ENCODE data around the gene CLNS1A.
A peak's percentile ranks its signal among the peaks of the same experiment; 100 is the strongest.
"Not testable (repeated sequence)": the region's sequence is repeated elsewhere in the genome, so short reads cannot be mapped to it uniquely, and the experiment has no call there.

The CLNS1A gene

GRCh38 chr11:77593883-77594282, 43.7 kb downstream of the CLNS1A start:
- Histone ChIP-seq H3K9ac (ENCODE audit: low read depth, low read length) (no peak overlapping the region), H3K9me3 (ENCODE audit: control insufficient read depth, insufficient read depth, low read length) (no peaks in the 10 kb centered on the region), H3K36me3 (ENCODE audit: insufficient read depth, low read length) (no peaks in the 10 kb centered on the region), H3K4me1 (ENCODE audit: insufficient read depth, low read length) (no peaks in the 10 kb centered on the region)

DNA sequence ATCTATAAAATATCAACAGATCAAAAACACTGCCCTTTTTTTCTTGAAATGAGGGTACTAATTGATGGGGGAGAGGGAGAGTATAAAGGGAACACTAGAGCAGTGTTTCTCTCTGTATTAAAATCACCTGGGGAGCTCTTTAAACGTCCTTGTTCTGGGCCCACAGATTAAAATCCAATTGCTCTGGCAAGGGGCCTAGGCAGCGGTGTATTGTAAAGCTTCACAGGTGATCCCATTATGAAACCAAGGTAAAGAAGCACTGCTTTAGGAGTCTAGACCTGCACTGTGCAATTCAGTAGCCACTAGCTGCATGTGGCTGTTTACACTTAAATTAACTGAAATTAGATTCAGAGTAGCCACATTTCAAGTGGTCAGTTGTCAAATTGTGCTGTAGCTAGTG, 44.9 kb downstream of the CLNS1A start:
- H3K9ac ChIP-seq (ENCODE audit: low read depth, low read length) = no peak overlapping the region
- H3K4me1 ChIP-seq (ENCODE audit: insufficient read depth, low read length) = no peaks in the 10 kb centered on the region
- no peaks in the 10 kb centered on the region for H3K9me3 ChIP-seq (ENCODE audit: control insufficient read depth, insufficient read depth, low read length)
- H3K36me3 ChIP-seq (ENCODE audit: insufficient read depth, low read length) = no peaks in the 10 kb centered on the region

- no peaks in the 10 kb centered on the region for H3K36me3 ChIP-seq (ENCODE audit: insufficient read depth, low read length)
- H3K9ac ChIP-seq (ENCODE audit: low read depth, low read length) = peak overlapping the region; percentile 82
- H3K4me1 ChIP-seq (ENCODE audit: insufficient read depth, low read length) = no peaks in the 10 kb centered on the region
- no peaks in the 10 kb centered on the region for H3K9me3 ChIP-seq (ENCODE audit: control insufficient read depth, insufficient read depth, low read length)
Observed at GRCh38 chr11:77590194-77590782, 47.3 kb downstream of the CLNS1A start.

DNA sequence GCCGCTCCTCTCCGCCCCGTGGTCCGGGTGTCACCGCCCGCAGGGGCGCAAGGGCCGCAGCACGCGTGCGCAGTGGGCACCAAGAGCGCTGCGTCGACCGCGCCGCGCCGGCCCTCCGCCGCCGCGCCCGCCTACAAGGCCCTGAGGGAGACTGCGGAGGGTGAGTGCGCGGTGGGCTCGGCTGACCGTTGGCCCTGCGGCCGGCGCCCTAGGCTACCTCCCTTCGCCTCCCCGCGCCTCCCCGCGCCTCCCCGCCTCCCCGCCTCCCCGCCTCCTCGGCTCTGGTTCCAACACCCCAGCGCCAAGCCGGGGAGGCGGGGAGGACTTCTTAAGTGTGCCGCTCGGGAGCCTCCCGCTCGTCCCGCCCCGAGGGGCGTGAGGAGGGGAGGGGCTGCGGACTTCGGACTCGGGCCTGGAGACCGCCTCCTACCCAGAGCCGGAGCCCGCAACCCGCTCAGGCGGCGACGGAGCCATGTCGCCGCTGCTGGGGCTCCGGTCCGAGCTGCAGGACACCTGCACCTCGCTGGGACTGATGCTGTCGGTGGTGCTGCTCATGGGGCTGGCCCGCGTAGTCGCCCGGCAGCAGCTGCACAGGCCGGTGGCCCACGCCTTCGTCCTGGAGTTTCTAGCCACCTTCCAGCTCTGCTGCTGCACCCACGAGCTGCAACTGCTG, 47.9 kb downstream of the CLNS1A start, which contains the start of gene AQP11:
AQP11 (plus strand) TSS at position 433 of the 673 bp plus-strand sequence; CDS start at position 473, 40 bp downstream.
- H3K9me3 ChIP-seq (ENCODE audit: control insufficient read depth, insufficient read depth, low read length) = no peaks in the 10 kb centered on the region
- no peaks in the 10 kb centered on the region for H3K36me3 ChIP-seq (ENCODE audit: insufficient read depth, low read length)

DNA sequence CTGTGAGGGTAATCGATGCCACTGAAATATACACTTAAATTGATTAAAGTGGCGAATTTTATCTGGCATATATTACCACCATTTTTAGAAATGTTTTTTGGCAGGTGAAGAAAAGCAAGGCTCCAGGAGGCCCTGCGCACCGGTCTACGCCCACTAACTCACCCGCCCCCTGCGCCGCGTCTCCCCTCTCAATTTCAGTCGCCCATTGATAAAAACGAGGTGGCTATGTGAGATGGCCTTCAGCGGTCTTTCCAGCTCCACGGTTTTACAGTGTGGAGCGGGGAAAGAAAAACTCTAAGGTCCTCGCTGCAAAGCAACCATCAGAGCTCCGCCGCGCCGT, 48.4 kb downstream of the CLNS1A start:
- no peaks in the 10 kb centered on the region for H3K9me3 ChIP-seq (ENCODE audit: control insufficient read depth, insufficient read depth, low read length)
- H3K9ac ChIP-seq (ENCODE audit: low read depth, low read length) = peak overlapping the region; percentile 82
- no peaks in the 10 kb centered on the region for H3K36me3 ChIP-seq (ENCODE audit: insufficient read depth, low read length)
- H3K4me1 ChIP-seq (ENCODE audit: insufficient read depth, low read length) = no peaks in the 10 kb centered on the region

More for the DNA sequence above, 47.9 kb downstream of the CLNS1A start, which contains the start of gene AQP11:
- H3K9ac ChIP-seq (ENCODE audit: low read depth, low read length) = peak within 1 kb of the TSS; percentile 82
- H3K4me1 ChIP-seq (ENCODE audit: insufficient read depth, low read length) = no peaks in the 10 kb centered on the region

DNA sequence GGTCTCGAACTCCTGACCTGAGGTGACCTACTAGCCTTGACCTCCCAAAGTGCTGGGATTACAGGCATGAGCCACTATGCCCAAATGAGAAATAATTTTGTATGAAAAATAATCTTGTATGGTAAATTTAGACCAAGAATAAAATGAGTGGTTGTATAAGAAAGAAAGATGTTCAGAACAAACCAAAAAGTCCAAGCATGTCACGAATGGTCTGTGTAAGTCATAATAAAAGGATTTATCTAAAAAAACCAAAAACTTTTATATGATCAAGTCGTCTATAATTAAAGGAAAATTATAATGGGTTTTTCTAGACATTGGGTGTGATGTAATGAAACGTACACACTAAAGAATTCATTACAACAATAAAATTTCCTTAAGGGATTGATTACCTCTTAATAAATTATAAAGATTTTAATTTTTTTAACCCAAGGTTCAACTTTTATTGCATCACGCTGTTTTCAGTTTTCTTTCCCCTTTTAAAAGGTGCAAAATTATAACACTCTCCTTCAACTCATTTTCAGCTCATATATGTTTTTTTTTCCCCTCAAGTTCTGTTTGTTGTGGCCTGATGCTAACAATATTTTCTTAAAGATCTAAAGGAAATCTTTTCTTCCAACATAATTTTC, 56.8 kb downstream of the CLNS1A start:
- Histone ChIP-seq H3K4me1 (ENCODE audit: insufficient read depth, low read length) (no peaks in the 10 kb centered on the region), H3K9me3 (ENCODE audit: control insufficient read depth, insufficient read depth, low read length) (peaks cover 26% of the 10 kb centered on the region; the same call in 1 of the 2 replicates), H3K9ac (ENCODE audit: low read depth, low read length) (no peak overlapping the region), H3K36me3 (ENCODE audit: insufficient read depth, low read length) (no peaks in the 10 kb centered on the region)

DNA sequence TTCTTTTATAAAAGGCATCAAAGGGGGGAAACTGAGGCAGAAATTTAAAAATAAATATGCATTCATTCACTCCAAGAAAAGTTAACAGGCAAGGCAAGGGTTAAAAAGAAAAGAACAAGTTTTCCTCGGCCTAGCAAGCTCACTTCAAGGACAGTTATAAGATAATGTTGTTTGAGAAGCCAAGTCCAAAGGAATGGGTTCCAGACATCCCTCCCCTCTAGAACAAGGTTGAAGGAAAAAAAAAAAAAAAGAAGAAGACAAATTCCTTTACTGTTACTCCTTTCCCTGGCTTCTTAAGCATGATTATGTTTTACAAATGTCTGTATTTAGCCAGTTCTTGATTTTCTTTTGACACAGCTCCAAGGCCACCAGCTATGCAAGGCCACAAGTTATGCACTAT, 62.2 kb downstream of the CLNS1A start:
- peaks cover 12% of the 10 kb centered on the region for H3K4me1 ChIP-seq (ENCODE audit: insufficient read depth, low read length)
- not testable (repeated sequence) for H3K36me3 ChIP-seq (ENCODE audit: insufficient read depth, low read length); H3K9me3 ChIP-seq (ENCODE audit: control insufficient read depth, insufficient read depth, low read length); H3K9ac ChIP-seq (ENCODE audit: low read depth, low read length)

DNA sequence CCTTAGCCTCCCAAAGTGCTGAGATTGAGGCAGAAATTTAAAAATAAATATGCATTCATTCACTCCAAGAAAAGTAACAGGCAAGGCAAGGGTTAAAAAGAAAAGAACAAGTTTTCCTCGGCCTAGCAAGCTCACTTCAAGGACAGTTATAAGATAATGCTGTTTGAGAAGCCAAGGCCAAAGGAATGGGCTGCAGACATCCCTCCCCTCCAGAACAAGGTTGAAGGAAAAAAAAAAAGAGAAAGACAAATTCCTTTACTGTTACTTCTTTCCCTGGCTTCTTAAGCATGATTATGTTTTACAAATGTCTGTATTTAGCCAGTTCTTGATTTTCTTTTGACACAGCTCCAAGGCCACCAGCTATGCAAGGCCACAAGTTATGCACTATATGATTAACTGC, 66.7 kb downstream of the CLNS1A start:
- peaks cover 12% of the 10 kb centered on the region for H3K4me1 ChIP-seq (ENCODE audit: insufficient read depth, low read length)
- not testable (repeated sequence) for H3K9me3 ChIP-seq (ENCODE audit: control insufficient read depth, insufficient read depth, low read length); H3K9ac ChIP-seq (ENCODE audit: low read depth, low read length); H3K36me3 ChIP-seq (ENCODE audit: insufficient read depth, low read length)

GRCh38 chr11:77569676-77570070, 67.9 kb downstream of the CLNS1A start:
- H3K36me3 ChIP-seq (ENCODE audit: insufficient read depth, low read length) = no peaks in the 10 kb centered on the region
- H3K9ac ChIP-seq (ENCODE audit: low read depth, low read length) = no peak overlapping the region
- H3K4me1 ChIP-seq (ENCODE audit: insufficient read depth, low read length) = peaks cover 12% of the 10 kb centered on the region
- no peaks in the 10 kb centered on the region for H3K9me3 ChIP-seq (ENCODE audit: control insufficient read depth, insufficient read depth, low read length)

GRCh38 chr11:77568916-77569675, 68.5 kb downstream of the CLNS1A start:
- peaks cover 12% of the 10 kb centered on the region for H3K4me1 ChIP-seq (ENCODE audit: insufficient read depth, low read length)
- no peaks in the 10 kb centered on the region for H3K36me3 ChIP-seq (ENCODE audit: insufficient read depth, low read length)
- H3K9me3 ChIP-seq (ENCODE audit: control insufficient read depth, insufficient read depth, low read length) = no peaks in the 10 kb centered on the region
- H3K9ac ChIP-seq (ENCODE audit: low read depth, low read length) = no peak overlapping the region

DNA sequence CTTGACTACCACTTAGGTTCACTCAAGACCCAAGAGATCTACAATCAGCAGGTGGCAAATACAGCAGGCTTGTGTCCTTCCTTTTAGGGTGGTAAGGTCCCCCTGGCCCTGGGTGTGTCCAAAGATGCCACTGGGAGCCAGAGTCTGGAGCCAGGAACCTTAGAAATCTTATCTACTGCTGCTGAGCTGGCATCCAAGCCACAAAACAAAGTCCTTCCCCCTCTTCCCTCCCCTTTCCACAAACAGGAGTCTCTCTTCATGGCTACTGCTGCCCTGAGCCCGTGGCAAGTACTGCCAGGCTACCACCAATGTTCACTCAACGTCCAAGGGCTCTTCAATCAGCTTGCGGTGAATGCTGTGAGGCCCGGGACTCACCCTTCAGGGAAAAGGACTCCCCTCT, 69.3 kb downstream of the CLNS1A start:
- H3K9ac ChIP-seq (ENCODE audit: low read depth, low read length) = no peak overlapping the region
- peaks cover 12% of the 10 kb centered on the region for H3K4me1 ChIP-seq (ENCODE audit: insufficient read depth, low read length)
- H3K9me3 ChIP-seq (ENCODE audit: control insufficient read depth, insufficient read depth, low read length) = no peaks in the 10 kb centered on the region
- H3K36me3 ChIP-seq (ENCODE audit: insufficient read depth, low read length) = no peaks in the 10 kb centered on the region
